ENCODE data around the gene PARD3B.

Gene PARD3B

DNA sequence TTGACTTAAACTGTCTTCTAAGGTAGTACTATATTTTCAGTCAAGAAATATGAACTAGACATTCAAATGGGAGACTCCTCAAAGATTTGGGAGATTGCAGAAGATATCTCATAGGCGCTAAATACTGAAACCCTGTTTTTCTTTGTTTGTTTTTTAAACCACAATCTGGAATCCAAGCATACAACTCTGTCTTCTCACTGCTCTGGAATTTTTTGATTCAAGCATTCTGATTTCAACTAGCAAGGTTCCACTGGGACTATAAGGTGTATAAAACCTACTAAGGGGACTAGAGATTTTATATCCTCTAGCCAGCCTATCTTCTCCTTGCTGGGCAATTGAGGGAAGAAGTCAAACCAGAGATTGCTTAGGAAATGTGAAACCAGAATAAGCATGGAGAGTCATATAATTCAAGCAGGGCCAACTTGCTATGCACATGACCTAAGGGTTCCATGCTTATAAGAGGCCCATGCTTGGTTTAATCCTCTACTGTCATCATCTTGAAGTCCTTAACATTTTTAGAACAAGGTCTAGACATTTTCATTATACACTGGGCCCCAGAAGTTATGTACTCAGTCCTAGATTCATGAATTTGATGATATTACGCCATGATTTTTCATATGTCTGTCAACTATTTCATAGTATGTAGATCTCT lies 405.5 kb downstream of the PARD3B start:
- no peak for DNase-seq (ENCODE audit: low spot score)

DNA sequence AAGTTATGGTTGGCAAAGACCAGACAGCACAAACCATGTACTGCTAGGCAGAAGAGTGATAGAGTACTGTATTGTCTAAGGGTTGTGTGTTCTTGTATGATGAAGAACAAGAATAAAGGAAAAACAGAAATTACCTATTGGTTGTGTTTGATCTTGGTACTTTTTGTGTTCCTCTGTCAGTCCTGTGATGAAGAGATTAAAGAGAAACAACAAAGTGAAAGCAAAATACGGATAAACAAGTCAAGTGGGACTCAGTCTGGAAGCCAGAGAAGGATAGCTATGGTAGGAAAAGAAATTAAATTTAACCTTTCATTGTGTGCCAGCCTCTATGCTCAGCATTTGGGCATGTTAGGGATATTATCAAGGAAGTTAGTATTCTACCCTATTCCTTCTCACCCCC lies 413.1 kb downstream of the PARD3B start:
- no peak for DNase-seq (ENCODE audit: low spot score)

- DNase-seq (ENCODE audit: low spot score), result no peak
Measured at GRCh38 chr2:204964414-204964813, 419.1 kb downstream of the PARD3B start.

DNA sequence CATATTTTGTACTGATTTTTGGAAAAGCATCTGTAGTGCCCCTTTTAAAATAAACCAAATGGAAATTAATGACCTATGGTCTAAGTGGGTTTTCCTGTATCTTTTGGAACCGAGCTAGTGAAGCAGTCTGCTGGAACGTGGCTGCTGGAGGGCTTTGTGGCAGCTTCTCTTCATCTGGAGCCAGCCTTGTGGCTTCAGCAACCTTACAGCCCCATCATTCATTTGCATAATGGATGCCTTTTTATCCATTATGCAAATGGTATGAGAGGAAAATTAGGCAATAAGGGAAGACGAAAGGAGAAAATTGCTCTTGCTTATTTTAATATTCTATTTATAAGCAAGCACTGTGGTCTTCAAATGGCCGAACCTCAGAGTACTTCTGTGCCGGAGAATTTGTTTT lies 421.0 kb downstream of the PARD3B start:
- no peak for DNase-seq (ENCODE audit: low spot score)

DNA sequence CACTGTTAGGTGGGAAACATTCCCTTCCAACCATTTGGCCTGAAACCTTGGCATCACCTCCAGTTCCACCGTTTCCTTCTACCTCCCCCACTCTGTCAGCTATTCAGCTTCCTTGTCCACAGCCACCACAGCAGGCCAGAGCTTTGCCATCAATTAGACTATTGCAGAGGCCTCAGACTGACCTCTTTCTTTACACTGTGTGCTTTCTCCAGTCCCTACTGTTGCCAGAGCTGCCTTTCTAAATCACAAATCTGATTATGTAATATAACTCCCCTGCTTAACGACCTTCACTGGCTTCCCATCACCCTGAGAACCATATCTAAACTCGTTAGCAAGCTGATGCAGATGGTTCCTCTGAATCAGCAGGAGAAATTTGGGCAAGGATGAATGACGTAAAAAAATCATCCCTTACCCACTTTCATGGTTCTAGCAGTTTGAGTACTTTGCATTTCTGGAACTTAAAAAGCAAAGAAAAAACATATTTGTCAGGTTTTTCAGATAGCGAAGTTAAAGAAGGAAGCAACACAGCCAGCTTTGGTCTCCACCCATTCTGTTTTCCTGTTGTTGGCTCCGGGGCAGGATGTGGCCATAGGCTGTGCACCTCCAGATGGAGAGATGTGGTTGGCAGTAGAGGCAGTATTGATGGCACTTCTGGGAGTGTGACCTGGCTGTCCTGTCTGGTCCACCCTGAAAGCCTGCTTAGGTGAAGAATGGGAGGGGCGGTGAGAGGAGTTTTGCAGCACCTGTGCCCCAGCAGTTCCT lies 422.1 kb downstream of the PARD3B start:
- DNase-seq (ENCODE audit: low spot score), result no peak

- no peak for DNase-seq (ENCODE audit: low spot score)
Measured at GRCh38 chr2:204971206-204971907, 426.1 kb downstream of the PARD3B start.

DNA sequence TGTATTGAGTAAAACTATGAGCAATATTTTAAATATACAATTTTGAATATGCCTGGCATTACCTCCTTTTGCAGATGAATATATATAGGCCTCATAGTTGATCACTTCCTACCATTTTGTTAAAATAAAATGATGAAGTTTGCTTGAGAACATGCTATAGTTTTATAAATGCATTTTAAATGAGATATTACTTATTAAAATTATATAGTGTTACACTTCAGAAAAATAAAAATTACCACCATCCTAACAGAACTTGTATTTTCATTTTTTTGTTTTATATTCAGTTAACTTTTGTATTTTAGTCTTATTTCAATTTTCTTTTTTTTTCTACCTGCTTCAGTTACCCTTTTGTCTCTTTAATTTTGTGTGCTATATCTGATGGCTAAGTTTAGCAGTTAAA lies 426.9 kb downstream of the PARD3B start:
- no peak for DNase-seq (ENCODE audit: low spot score)

DNA sequence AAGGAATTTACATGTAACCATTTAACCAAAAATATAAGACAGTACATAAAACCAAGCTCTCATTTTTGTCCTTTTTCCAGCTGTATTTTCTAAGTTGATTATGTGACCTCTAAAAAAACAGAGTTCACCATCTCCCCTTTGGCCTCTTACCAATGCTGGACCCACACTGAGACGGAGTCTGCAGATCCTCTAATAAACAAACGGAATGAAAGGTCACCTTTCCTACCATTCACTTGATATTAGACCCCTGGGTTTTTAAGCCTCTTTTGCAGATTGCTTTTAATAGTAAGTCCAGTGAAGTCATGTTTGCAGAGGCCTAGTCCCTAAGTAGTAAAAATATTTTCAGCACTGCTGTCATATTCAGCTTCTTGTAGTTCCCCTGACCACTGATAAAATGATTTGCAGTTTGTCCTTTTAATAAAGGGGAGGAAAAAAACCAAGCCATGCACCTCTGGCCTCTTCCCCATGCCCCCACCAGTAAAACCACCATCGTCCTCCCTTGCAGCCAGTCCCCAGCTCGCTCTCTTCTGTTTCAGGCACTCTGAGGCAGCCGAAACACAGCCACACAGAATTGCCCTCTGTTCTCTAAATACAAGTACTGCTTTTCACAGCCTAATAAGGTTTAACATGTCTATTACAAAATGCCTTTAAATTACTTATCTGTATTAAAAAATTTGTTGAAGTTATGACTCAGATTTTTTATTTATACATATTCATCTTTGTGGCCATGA lies 427.5 kb downstream of the PARD3B start:
- no peak for DNase-seq (ENCODE audit: low spot score)

DNA sequence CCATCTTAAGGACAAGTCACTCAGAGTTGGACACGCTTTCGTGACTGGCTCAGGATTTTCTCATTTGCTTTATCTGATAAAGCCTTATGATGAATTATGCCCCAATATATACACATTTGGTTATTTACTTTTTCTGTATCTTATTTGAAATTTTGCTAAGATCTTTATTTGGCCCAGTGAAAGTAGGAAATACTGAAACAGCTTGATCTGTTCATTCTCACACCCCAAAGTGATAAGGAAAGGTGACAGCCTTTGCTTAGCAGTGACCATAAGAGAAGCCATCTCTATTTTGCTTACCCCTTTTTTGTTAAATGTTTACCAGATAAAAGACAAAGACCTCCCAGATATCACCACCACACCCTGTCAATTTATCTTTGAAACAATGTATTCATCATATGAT lies 428.3 kb downstream of the PARD3B start:
- no peak for DNase-seq (ENCODE audit: low spot score)

DNA sequence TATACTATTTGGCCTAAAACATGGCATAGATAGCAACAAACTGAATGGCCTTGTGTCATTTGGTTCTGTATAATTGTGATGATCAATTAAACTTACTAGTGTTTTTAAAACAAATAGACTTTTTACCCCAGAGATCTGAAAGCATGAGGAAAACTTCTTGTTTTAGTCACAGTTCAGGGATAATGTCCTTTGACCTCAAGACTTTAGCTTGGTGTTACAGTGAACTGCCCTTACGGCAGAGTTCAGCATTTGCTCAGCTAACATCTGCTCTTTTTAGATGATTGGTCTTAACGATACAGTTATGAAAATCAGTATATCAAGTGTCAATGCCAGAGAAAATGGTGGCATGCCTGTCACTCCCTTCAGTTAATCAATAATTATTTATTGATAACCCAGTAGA lies 429.2 kb downstream of the PARD3B start:
- DNase-seq (ENCODE audit: low spot score), result no peak

DNA sequence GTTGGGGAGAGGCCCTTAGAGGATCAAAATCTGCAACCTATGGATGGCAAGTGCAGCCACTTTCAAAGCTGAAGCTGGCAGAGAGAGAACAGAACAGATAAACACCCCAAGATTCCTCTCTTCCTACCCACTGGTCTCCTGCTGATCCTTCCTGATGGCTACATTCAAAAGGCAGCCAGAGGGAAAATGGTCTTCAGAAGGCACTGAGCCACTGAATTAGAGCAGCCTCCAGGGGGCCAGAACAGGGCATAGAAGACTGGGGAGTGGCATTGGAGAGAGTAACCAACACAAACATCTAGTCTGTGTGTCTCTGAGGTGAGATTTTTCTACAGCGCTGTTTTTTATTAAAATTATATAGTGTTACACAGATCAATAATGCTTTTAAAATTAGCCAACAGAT lies 432.6 kb downstream of the PARD3B start:
- DNase-seq (ENCODE audit: low spot score), result no peak

DNA sequence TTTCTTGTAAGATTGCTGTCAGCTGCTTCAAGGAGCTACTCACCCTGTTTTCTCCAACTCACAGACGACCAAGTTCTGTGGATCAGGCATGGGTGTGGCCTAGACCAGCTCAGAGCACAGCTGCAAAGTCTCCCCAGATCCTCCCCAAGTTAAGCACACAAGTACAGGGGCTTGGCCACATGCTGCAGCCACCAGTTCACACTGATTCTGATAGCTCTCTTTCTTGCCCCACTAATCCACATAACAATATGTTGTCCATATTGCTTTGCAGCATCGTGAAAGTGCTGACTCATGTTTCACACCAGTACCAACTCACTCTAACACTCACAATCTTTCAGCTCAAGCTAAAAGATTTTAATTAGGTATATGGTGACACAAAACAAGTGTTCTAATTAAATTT lies 437.0 kb downstream of the PARD3B start:
- no peak for DNase-seq (ENCODE audit: low spot score)

- DNase-seq (ENCODE audit: low spot score), result no peak
Measured at GRCh38 chr2:204984518-204984917, 439.2 kb downstream of the PARD3B start.

DNA sequence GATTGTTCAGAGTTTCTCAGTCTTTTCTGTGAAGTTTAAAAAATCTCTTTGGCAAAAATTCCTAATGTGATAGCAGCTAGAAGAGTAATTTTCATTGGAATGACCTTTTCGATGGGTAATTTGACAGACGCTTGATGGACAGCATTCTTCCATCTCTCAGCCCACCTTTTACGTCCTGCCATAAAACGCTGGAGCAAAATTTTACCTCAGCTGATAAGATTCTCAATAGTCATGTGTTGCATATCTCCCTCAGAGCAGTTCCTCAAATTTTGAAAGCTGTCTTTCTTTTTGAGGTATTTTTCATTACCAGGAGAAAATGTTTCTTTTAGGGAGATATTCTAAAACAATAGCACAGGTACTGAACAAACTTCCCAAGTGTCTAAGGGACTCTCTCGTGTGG lies 441.4 kb downstream of the PARD3B start:
- no peak for DNase-seq (ENCODE audit: low spot score)

- DNase-seq (ENCODE audit: low spot score), result no peak
Measured at GRCh38 chr2:204988836-204989235, 443.6 kb downstream of the PARD3B start.

DNA sequence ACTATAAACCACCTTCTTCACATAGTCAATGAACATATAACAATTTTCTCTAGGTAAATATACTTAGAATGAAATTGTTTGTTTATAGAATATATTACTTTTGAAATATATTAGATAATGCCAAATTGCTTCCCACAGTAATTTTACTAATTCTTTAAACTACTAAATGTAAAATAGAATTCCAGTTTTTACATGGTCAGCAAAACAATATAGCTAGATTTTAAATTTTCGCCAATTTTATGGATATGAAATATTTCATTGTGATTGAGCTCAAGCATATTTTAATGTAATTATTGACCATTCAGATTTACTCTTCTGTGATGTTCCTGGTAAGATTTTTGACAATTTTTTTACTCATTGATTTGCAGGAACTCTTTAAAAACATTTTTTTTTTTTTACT lies 444.6 kb downstream of the PARD3B start:
- no peak for DNase-seq (ENCODE audit: low spot score)

GRCh38 chr2:205001300-205001966 lies 456.2 kb downstream of the PARD3B start:
- no peak for DNase-seq (ENCODE audit: low spot score)

- no peak for DNase-seq (ENCODE audit: low spot score)
Measured at GRCh38 chr2:205002390-205002789, 457.1 kb downstream of the PARD3B start.

DNA sequence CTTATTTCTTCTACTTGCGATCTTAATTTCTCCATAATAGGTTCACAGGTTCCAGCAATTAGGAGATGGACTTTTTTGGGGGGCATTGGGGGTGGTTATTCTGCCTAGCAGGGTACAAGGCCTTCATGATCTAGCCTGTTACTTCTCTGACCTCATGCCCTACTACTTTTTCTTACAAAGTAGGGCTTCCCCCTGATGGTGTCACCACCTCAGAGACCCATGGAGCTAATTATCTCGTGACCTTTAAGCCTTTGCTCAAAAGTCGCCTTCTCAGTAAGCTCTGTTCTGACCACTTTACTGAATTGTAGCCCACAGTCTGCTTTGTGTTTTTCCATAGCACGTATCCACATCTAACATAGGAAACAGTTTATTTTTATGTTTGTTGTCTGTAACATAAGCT lies 458.0 kb downstream of the PARD3B start:
- DNase-seq (ENCODE audit: low spot score), result no peak

DNA sequence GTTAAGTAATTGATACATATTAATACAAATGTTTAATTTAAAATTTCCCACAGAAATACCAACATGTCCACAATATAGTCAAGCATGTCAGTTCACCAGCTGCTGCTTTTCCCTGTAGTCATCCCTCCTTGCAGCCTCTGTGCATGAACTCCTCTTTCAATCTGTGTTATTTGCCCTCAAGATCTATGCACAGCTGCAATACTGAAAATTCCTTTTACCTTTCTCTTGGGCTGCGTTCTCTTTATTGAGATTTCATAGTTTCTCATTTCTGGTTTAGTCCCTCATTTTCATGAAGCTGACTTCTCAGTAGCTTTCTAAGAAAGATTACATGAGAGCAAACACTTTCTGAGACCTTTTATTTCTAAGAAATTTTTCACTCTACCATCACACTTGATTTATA lies 464.9 kb downstream of the PARD3B start:
- no peak for DNase-seq (ENCODE audit: low spot score)

DNA sequence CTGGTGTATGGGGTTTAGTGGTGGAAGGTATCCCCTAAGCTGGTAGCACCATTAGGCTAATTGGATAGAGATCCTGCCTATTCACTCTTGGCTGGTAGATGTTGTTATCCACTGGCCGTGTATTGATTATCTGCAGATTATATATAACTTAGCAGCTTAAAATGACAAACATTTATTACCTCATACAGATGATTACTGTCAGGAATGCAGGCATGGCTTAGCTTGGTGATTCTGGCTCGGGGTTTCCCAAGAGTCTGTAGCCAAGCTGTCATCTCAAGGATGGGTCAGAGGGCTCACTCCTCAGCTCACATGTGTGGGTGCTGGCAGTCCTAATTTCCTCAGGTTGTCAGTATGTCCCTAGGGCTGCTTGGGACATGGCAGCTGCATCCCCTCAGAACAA lies 465.8 kb downstream of the PARD3B start:
- DNase-seq (ENCODE audit: low spot score), result no peak

DNA sequence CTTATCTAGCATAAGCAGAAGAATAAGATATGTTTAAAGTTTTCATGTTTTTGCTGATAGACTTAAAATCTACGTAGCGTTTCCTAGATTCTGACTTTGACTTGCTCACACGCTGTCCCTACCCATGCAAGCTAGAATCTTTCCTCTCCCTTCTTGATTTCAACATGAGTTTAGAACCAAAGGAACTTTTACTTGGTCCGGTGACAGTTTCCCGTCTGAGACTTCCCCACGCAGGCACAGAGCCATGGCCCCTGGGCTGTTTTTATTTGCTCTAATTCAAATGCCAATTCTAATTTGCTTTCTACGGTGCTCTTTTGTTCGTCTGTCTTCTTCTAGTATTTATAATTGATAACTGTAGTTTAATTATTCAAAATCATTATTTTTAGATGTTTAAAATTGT lies 467.7 kb downstream of the PARD3B start:
- no peak for DNase-seq (ENCODE audit: low spot score)

All from LoVo (cell line).